OCI-LY1 (cell line): Measurements from ENCODE around the gene MMP2.

ENCODE experiments used
- H2AFZ ChIP-seq: fragments of 200-600 bp; sonication (generic), shearing (Covaris generic); 2 replicates; pipeline ENCODE4 v1.6.0; 2014; ENCODE audit warnings: antibody characterized with exemption, mild to moderate bottlenecking, low read length
- H3F3A ChIP-seq: fragments of 200-600 bp; sonication (generic), shearing (Covaris generic); 2 replicates; pipeline ENCODE4 v1.6.0; 2014; ENCODE audit warnings: mild to moderate bottlenecking, antibody characterized with exemption, low read length, moderate library complexity; ENCODE audit not compliant: insufficient read depth
- H3K27ac ChIP-seq: fragments of 200-600 bp; sonication (generic); 2 replicates; pipeline ENCODE4 v1.5.1; 2014; ENCODE audit warnings: low read length, mixed run types, mild to moderate bottlenecking, low read depth; ENCODE audit not compliant: poor library complexity, severe bottlenecking
- H3K27me3 ChIP-seq: fragments of 200-600 bp; sonication (generic); 2 replicates; pipeline ENCODE4 v1.6.0; 2014; ENCODE audit warnings: antibody characterized with exemption, mild to moderate bottlenecking, low read length, moderate library complexity; ENCODE audit not compliant: insufficient read depth
- H3K36me3 ChIP-seq: fragments of 200-600 bp; sonication (generic); 2 replicates; pipeline ENCODE4 v1.6.1; 2014; ENCODE audit warnings: mild to moderate bottlenecking, antibody characterized with exemption, low read length, moderate library complexity, mixed read lengths; ENCODE audit not compliant: insufficient read depth
- H3K4me1 ChIP-seq: fragments of 200-600 bp; sonication (generic); 2 replicates; pipeline ENCODE4 v1.5.1; 2014; ENCODE audit warnings: mild to moderate bottlenecking, low read length, moderate library complexity; ENCODE audit not compliant: insufficient read depth, severe bottlenecking
- H3K4me2 ChIP-seq: fragments of 200-600 bp; sonication (generic), shearing (Covaris generic); 2 replicates; pipeline ENCODE4 v1.6.1; 2014; ENCODE audit warnings: low read length
- H3K4me3 ChIP-seq: fragments of 200-600 bp; sonication (generic); 2 replicates; pipeline ENCODE4 v1.5.1; 2014; ENCODE audit warnings: low read length, low read depth, mild to moderate bottlenecking, mixed read lengths; ENCODE audit not compliant: poor library complexity, severe bottlenecking
- H3K79me2 ChIP-seq: fragments of 200-600 bp; shearing (Covaris generic); 2 replicates; pipeline ENCODE4 v1.6.1; 2016; ENCODE audit warnings: mixed run types, low read length, mixed read lengths; ENCODE audit not compliant: insufficient read depth
- H3K9ac ChIP-seq: fragments of 200-600 bp; sonication (generic), shearing (Covaris generic); 2 replicates; pipeline ENCODE4 v1.6.1; 2014; ENCODE audit warnings: mild to moderate bottlenecking, low read length, mixed read lengths
- H3K9me2 ChIP-seq: fragments of 200-600 bp; sonication (generic), shearing (Covaris generic); 2 replicates; pipeline ENCODE4 v1.6.1; 2014; ENCODE audit warnings: low read depth, mild to moderate bottlenecking, low read length, mixed read lengths
- H3K9me3 ChIP-seq: fragments of 200-600 bp; shearing (Covaris generic); 2 replicates; pipeline ENCODE4 v1.6.1; 2014; ENCODE audit warnings: low read length, mixed read lengths
- H4K20me1 ChIP-seq: fragments of 200-600 bp; sonication (generic), shearing (Covaris generic); 2 replicates; pipeline ENCODE4 v1.6.0; 2016; ENCODE audit warnings: mild to moderate bottlenecking, low read length; ENCODE audit not compliant: insufficient read depth
- CTCF ChIP-seq: fragments of 200-600 bp; sonication (generic), shearing (Covaris generic); IDR thresholded peaks from 2 replicates; pipeline ENCODE4 v1.5.1; 2017; ENCODE audit warnings: mild to moderate bottlenecking, antibody characterized with exemption, low read length, moderate library complexity, mixed read lengths
- EZH2 ChIP-seq: fragments of 200-600 bp; sonication (generic), shearing (Covaris generic); IDR thresholded peaks from 2 replicates; pipeline ENCODE4 v1.8.0; 2017; ENCODE audit warnings: borderline replicate concordance, mixed run types, mild to moderate bottlenecking, antibody characterized with exemption, low read length, moderate library complexity, mixed read lengths

MMP2 gene

DNA sequence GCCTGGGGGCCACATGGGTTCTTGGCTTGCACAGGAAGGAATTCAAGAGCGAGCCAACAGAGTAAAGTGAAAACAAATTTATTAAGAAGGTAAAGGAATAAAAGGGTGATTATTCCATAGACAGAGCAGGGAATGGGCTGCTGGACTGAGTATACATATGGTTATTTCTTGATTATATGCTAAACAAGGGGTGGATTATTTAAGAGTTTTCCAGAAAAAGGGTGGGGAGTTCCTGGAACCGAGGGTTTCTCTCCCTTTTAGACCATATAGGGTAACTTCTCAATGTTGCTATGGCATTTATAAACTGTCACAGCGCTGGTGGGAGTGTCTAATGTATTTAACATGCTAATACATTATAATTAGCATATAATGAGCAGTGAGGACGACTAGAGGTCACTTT, 2.0 kb downstream of the MMP2 start:
- Histone ChIP-seq H3K9ac (no peak overlapping the region), H2AFZ (no peak overlapping the region), H3K36me3 (no peaks in the 10 kb centered on the region), H3K27me3 (no peaks in the 10 kb centered on the region), H3K9me3 (no peaks in the 10 kb centered on the region), H3F3A (no peaks in the 10 kb centered on the region), H3K79me2 (no peaks in the 10 kb centered on the region), H3K4me2 (no peak overlapping the region), H3K9me2 (no peaks in the 10 kb centered on the region), H3K4me1 (no peaks in the 10 kb centered on the region), H4K20me1 (no peaks in the 10 kb centered on the region), H3K27ac (no peak overlapping the region), H3K4me3 (no peak overlapping the region)
- TF ChIP-seq CTCF = no peak
- no peak for TF ChIP-seq EZH2

DNA sequence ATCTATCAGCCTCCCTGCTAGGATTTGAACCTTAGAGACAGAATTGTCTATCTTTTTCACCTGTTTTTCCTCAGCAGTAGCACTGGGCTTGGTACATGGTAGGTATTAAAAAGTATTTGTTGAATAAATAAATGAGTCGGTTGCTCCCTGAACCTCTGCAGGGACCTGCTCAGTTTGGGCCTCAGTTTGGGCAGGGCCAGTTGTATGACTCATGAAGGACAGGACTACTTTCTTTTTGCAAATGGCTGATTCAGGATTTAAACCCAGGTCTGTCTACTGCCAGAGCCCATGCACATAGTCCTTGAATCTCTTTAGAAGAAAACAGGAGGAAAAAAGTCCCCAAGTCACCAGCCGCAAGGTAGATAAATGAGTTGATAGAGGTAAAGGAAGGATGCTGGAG, 3.1 kb downstream of the MMP2 start:
- Histone ChIP-seq H3K27ac (no peak overlapping the region), H4K20me1 (no peaks in the 10 kb centered on the region), H3K4me3 (no peak overlapping the region), H3K4me1 (no peaks in the 10 kb centered on the region), H3K4me2 (no peak overlapping the region), H3K27me3 (no peaks in the 10 kb centered on the region), H3K9ac (no peak overlapping the region), H2AFZ (no peak overlapping the region), H3K9me2 (no peaks in the 10 kb centered on the region), H3K36me3 (no peaks in the 10 kb centered on the region), H3K9me3 (no peaks in the 10 kb centered on the region), H3F3A (no peaks in the 10 kb centered on the region), H3K79me2 (no peaks in the 10 kb centered on the region)
- TF ChIP-seq EZH2 (no peak), CTCF (no peak)

DNA sequence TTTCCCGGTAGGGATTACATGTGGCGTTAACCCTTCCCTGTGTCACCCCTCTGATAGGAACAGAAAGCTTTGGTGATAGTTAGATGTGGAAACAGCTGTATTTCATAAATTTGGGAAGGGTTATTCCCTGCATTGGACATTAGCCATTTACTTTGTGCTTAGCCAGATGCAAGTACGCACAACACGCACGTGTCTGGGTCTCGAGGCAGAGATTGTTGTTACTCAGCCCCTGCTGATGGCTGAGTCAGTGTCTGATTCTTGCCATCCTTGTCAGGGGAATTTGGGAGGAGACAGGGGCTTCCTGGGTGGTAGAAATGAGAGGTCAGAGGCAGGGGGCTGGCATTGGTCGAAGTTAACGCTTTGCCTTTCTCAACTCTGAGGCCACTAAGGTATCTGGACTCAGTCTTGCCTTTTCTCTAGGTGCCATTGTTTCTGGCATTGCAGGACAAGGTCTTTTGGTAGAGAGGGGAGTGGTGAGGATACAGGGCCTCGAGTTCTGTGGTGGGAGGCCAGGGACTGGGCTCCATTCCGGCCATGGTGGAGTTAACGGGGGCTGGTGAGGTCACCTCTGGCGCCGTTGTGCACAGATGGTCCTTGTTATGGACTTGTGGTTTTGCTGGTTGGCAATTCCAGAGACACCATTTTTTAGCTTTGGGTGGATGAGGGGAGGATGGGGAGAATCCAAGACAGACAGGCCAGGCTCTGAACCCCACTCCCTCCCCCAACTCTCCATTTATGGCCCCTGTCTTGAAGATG, 8.2 kb downstream of the MMP2 start:
- Histone ChIP-seq H3K4me1 (no peaks in the 10 kb centered on the region), H3K9ac (no peak overlapping the region), H3K4me2 (no peak overlapping the region), H3K27me3 (no peaks in the 10 kb centered on the region), H3K27ac (no peak overlapping the region), H4K20me1 (no peaks in the 10 kb centered on the region), H3F3A (no peaks in the 10 kb centered on the region), H3K36me3 (no peaks in the 10 kb centered on the region), H3K9me2 (no peaks in the 10 kb centered on the region), H2AFZ (no peak overlapping the region), H3K4me3 (no peak overlapping the region), H3K9me3 (no peaks in the 10 kb centered on the region), H3K79me2 (no peaks in the 10 kb centered on the region)
- TF ChIP-seq EZH2 (no peak), CTCF (no peak)
